Thoracic aorta (tissue), 2 donors: ENCODE data around the gene CDH18. TPM values are rescaled to one million over a fixed set of nuclear protein-coding genes. Genes with fewer than 3 reads are reported as not detected.

Experiments
- ATAC-seq: fragments of 150-250 bp; one replicate; pipeline ENCODE4 v1.8.0; 2017; ENCODE audit warnings: low read depth; ENCODE audit not compliant: insufficient number of reproducible peaks, low FRiP score
- DNase-seq: peaks from one replicate; pipeline ENCODE4 v3.0.0-alpha.2; 2020; ENCODE audit warnings: low spot score
- H3K27ac ChIP-seq, 2 donors: fragments of 200-600 bp; sonication (generic); 1 replicate in 1 of 2; 2 replicates in 1 of 2; pipeline ENCODE4 v1.5.1; 2016; ENCODE audit warnings: mild to moderate bottlenecking in 2 of 2, moderate library complexity in 2 of 2
- H3K27me3 ChIP-seq: fragments of 200-600 bp; sonication (generic); replicated peaks from 2 replicates; pipeline ENCODE4 v1.6.0; 2016; ENCODE audit warnings: mild to moderate bottlenecking; ENCODE audit not compliant: insufficient read depth
- H3K36me3 ChIP-seq: fragments of 200-600 bp; sonication (generic); one replicate; pipeline ENCODE4 v1.5.1; 2016
- H3K4me1 ChIP-seq, 2 donors: fragments of 200-600 bp; sonication (generic); 1 replicate in 1 of 2; 2 replicates in 1 of 2; pipeline versions ENCODE4 v1.5.1 to v1.6.0; 2016; ENCODE audit warnings: low read depth in 2 of 2, mild to moderate bottlenecking in 1 of 2; ENCODE audit not compliant: control insufficient read depth in 1 of 2
- H3K4me3 ChIP-seq: fragments of 200-600 bp; sonication (generic); 2 replicates; pipeline ENCODE4 v1.5.1; 2016; ENCODE audit warnings: mild to moderate bottlenecking
- H3K9me3 ChIP-seq: fragments of 200-600 bp; sonication (generic); 2 replicates; pipeline ENCODE4 v1.5.1; 2016
- total RNA-seq, 2 donors: library from RNA; depleted of rRNA; stranded (reverse); fragments of >200 nt; gene quantifications; one replicate each; pipeline versions ENCODE4 v1.1.0 to v1.2.3, GENCODE V29; 2016
- TF ChIP-seq, protein P1 (sequence below): fragments of 200-600 bp; sonication (generic); IDR thresholded peaks from one replicate; pipeline ENCODE4 v1.5.1; 2019; ENCODE audit warnings: antibody characterized with exemption

Gene CDH18
- total RNA-seq, 2 donors from 2014 or later: not detected

- Histone ChIP-seq H3K27ac (no peak overlapping the region), H3K36me3 (no peaks in the 10 kb centered on the region), H3K4me1 (no peaks in the 10 kb centered on the region), H3K4me3 (no peak overlapping the region), H3K9me3 (no peaks in the 10 kb centered on the region), H3K27me3 (no peaks in the 10 kb centered on the region)
- DNase-seq: no peak
- no peak for ATAC-seq
- TF ChIP-seq, protein P1, sequence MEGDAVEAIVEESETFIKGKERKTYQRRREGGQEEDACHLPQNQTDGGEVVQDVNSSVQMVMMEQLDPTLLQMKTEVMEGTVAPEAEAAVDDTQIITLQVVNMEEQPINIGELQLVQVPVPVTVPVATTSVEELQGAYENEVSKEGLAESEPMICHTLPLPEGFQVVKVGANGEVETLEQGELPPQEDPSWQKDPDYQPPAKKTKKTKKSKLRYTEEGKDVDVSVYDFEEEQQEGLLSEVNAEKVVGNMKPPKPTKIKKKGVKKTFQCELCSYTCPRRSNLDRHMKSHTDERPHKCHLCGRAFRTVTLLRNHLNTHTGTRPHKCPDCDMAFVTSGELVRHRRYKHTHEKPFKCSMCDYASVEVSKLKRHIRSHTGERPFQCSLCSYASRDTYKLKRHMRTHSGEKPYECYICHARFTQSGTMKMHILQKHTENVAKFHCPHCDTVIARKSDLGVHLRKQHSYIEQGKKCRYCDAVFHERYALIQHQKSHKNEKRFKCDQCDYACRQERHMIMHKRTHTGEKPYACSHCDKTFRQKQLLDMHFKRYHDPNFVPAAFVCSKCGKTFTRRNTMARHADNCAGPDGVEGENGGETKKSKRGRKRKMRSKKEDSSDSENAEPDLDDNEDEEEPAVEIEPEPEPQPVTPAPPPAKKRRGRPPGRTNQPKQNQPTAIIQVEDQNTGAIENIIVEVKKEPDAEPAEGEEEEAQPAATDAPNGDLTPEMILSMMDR: no peak
Observed at GRCh38 chr5:19904766-19905165, 83.2 kb downstream of the CDH18 start.

DNA sequence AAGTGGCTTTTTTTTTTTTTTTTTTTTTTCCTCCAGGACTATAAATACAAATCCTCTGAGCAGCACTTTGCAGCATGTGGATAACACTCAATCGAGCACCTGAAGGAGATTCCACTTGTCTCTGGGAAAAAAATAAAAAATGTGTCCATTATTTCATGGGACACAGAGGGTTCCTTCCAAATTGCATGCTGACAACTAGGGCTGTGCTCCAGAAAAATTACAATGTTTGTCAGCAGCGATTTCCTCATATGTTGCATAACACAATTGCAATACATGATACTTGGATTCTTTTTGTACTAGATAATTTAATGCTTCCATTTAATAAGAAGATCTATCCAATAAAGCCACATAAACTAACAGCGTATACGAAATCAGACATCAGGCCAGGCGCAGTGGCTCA lies 84.4 kb downstream of the CDH18 start:
- ATAC-seq (no peak), DNase-seq (no peak)
- Histone ChIP-seq H3K9me3 (no peaks in the 10 kb centered on the region), H3K27ac (no peak overlapping the region), H3K4me1 (no peaks in the 10 kb centered on the region), H3K27me3 (no peaks in the 10 kb centered on the region), H3K36me3 (no peaks in the 10 kb centered on the region), H3K4me3 (no peak overlapping the region)
- TF ChIP-seq, protein P1: no peak

DNA sequence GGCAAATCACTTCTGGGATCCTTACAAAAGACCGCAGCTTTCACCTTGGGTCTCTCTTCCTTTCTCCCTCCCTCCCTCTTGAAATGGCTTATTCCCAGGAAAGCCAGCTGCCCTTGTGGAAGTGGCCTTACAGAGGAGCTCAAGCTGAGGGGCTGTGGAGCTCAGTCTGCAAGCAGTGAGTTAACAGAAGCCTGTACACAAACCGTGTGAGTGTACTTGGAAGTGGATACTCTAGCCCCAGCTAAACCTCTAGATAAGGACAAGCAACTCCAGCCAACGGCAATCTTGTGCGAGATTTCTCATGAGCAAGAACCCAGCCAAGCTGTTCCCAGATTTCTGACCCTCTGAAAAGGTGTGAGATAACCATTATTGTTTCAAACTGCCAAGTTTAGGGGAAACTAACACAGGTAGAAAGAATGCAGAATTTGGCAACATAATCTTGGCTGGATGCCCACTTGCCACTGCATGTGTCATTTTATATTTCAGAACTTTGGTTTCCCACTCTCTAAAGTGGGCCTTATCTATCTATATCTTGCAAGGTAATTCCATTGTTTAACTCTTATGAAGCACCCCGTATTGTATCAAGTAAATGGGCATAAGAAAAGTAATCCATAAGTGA lies 85.6 kb downstream of the CDH18 start:
- no peak for DNase-seq
- TF ChIP-seq, protein P1: no peak
- ATAC-seq: no peak
- Histone ChIP-seq H3K4me1 (no peaks in the 10 kb centered on the region), H3K9me3 (no peaks in the 10 kb centered on the region), H3K27ac (no peak overlapping the region), H3K36me3 (no peaks in the 10 kb centered on the region), H3K4me3 (no peak overlapping the region), H3K27me3 (no peaks in the 10 kb centered on the region)

GRCh38 chr5:19900269-19900668 lies 87.7 kb downstream of the CDH18 start:
- TF ChIP-seq, protein P1: no peak
- DNase-seq (no peak), ATAC-seq (no peak)
- Histone ChIP-seq H3K4me3 (no peak overlapping the region), H3K27me3 (no peaks in the 10 kb centered on the region), H3K9me3 (no peaks in the 10 kb centered on the region), H3K27ac (no peak overlapping the region), H3K4me1 (no peaks in the 10 kb centered on the region), H3K36me3 (no peaks in the 10 kb centered on the region)

DNA sequence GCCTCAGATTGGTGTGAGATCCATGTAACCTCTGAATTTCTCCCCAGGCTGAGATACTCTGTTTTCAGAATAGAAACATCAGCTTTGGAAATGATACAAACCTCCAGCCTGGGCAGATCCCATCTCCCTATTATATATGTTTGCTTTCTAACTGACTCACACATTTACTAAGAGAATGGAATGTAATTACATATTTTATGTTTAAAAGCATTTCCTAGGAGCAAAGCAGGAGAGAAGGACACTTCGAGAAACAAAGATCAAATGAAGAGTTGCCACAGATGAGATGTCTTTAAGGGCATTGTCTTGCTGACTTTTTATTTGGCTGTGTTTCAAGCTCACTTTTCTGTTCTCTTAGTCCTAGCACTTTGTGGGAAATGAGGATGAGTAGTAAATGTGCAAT lies 96.3 kb downstream of the CDH18 start:
- ATAC-seq (no peak), DNase-seq (no peak)
- Histone ChIP-seq H3K27ac (no peak overlapping the region), H3K36me3 (no peaks in the 10 kb centered on the region), H3K9me3 (no peaks in the 10 kb centered on the region), H3K4me3 (no peak overlapping the region), H3K4me1 (no peaks in the 10 kb centered on the region), H3K27me3 (no peaks in the 10 kb centered on the region)
- TF ChIP-seq, protein P1: no peak
